T1000 (cell line): ENCODE data around the gene OSBPL9.

Experiments
- DNase-seq: peaks from one replicate; lab custom pipeline; 2025; ENCODE audit warnings: mixed read lengths; lab: John Stamatoyannopoulos, UW

OSBPL9 gene

GRCh38 chr1:51738681-51739080 lies 121.8 kb downstream of the OSBPL9 start:
- DNase-seq, result no peak

GRCh38 chr1:51740652-51741051 lies 123.8 kb downstream of the OSBPL9 start:
- DNase-seq, result no peak

- no peak for DNase-seq
Observed at GRCh38 chr1:51741121-51741681, 124.3 kb downstream of the OSBPL9 start.

GRCh38 chr1:51744506-51745303 lies 127.8 kb downstream of the OSBPL9 start:
- no peak for DNase-seq

- no peak for DNase-seq
Observed at GRCh38 chr1:51745304-51745570, 128.3 kb downstream of the OSBPL9 start.

- DNase-seq, result no peak
Observed at GRCh38 chr1:51749151-51749550, 132.3 kb downstream of the OSBPL9 start.

GRCh38 chr1:51750218-51750617 lies 133.3 kb downstream of the OSBPL9 start:
- no peak for DNase-seq

GRCh38 chr1:51750729-51751128 lies 133.8 kb downstream of the OSBPL9 start:
- DNase-seq, result no peak

GRCh38 chr1:51752073-51752948 lies 135.4 kb downstream of the OSBPL9 start:
- DNase-seq, result no peak

GRCh38 chr1:51753969-51754368 lies 137.1 kb downstream of the OSBPL9 start:
- no peak for DNase-seq

GRCh38 chr1:51754666-51755065 lies 137.8 kb downstream of the OSBPL9 start:
- no peak for DNase-seq

GRCh38 chr1:51755437-51755836 lies 138.5 kb downstream of the OSBPL9 start:
- no peak for DNase-seq

- no peak for DNase-seq
Observed at GRCh38 chr1:51756290-51756689, 139.4 kb downstream of the OSBPL9 start.

GRCh38 chr1:51758310-51758709 lies 141.4 kb downstream of the OSBPL9 start:
- DNase-seq, result no peak

GRCh38 chr1:51760872-51761271 lies 144.0 kb downstream of the OSBPL9 start:
- DNase-seq, result no peak

GRCh38 chr1:51761351-51761750 lies 144.5 kb downstream of the OSBPL9 start:
- DNase-seq, result no peak

GRCh38 chr1:51768971-51769588 lies 152.2 kb downstream of the OSBPL9 start:
- no peak for DNase-seq

GRCh38 chr1:51776408-51776807 lies 159.5 kb downstream of the OSBPL9 start:
- no peak for DNase-seq

- no peak for DNase-seq
Observed at GRCh38 chr1:51780927-51781326, 164.0 kb downstream of the OSBPL9 start.

GRCh38 chr1:51784997-51785421 lies 168.1 kb downstream of the OSBPL9 start:
- DNase-seq, result no peak

GRCh38 chr1:51788938-51789337 lies 172.0 kb downstream of the OSBPL9 start:
- no peak for DNase-seq

GRCh38 chr1:51789342-51789741 lies 172.4 kb downstream of the OSBPL9 start:
- DNase-seq, result no peak

GRCh38 chr1:51790385-51790784 lies 173.5 kb downstream of the OSBPL9 start:
- no peak for DNase-seq
